HepG2 (cell line): Measurements from ENCODE around the gene P4HTM. TPM values are rescaled to one million over a fixed set of nuclear protein-coding genes. Genes with fewer than 3 reads are reported as not detected.

Source experiments
- ELF4 ChIP-seq: sonication (generic); formaldehyde crosslinking; IDR thresholded peaks from 2 replicates; pipeline ENCODE4 v1.5.0; 2020; ENCODE audit warnings: missing genetic modification reagents, mild to moderate bottlenecking, moderate library complexity, borderline replicate concordance
- FOXJ3 ChIP-seq: sonication (generic); formaldehyde crosslinking; IDR thresholded peaks from 2 replicates; pipeline ENCODE4 v1.4.0; 2020; ENCODE audit warnings: missing genetic modification reagents, mild to moderate bottlenecking, borderline replicate concordance
- HDAC2 ChIP-seq: sonication (generic); formaldehyde crosslinking; IDR thresholded peaks from 2 replicates; pipeline ENCODE4 v1.4.0; 2020; ENCODE audit warnings: missing genetic modification reagents
- HIVEP1 ChIP-seq: sonication (generic); formaldehyde crosslinking; IDR thresholded peaks from 2 replicates; pipeline ENCODE4 v1.4.0; 2020; ENCODE audit warnings: mild to moderate bottlenecking, missing genetic modification reagents
- NFIB ChIP-seq: sonication (generic); formaldehyde crosslinking; IDR thresholded peaks from 2 replicates; pipeline ENCODE4 v1.9.0; 2021; ENCODE audit warnings: missing genetic modification reagents, mild to moderate bottlenecking, borderline replicate concordance
- NR2F6 ChIP-seq, 2 experiments: IDR thresholded peaks; 2 replicates each; pipeline ENCODE4 v1.6.1; 2016; ENCODE audit warnings: antibody characterized with exemption in 1 of 2, mild to moderate bottlenecking in 1 of 2
- SMAD1 ChIP-seq: sonication (generic); formaldehyde crosslinking; IDR thresholded peaks from 2 replicates; pipeline ENCODE4 v1.4.0; 2020; ENCODE audit warnings: missing genetic modification reagents, low read depth, mild to moderate bottlenecking, borderline replicate concordance
- SPEN ChIP-seq: sonication (generic); formaldehyde crosslinking; IDR thresholded peaks from 2 replicates; pipeline ENCODE4 v1.5.1; 2020; ENCODE audit warnings: low read depth, mild to moderate bottlenecking, missing genetic modification reagents
- ZBTB38 ChIP-seq: sonication (generic); formaldehyde crosslinking; IDR thresholded peaks from 2 replicates; pipeline ENCODE4 v1.5.1; 2020; ENCODE audit warnings: mild to moderate bottlenecking, missing genetic modification reagents
- ZNF18 ChIP-seq: sonication (generic); formaldehyde crosslinking; IDR thresholded peaks from 2 replicates; pipeline ENCODE4 v1.8.0; 2022; ENCODE audit warnings: mild to moderate bottlenecking, missing genetic modification reagents; ENCODE audit not compliant: insufficient replicate concordance
- ZNF264 ChIP-seq: sonication (generic); formaldehyde crosslinking; IDR thresholded peaks from 2 replicates; pipeline ENCODE4 v1.4.0; 2020; ENCODE audit warnings: missing genetic modification reagents
- ZNF337 ChIP-seq: sonication (generic); formaldehyde crosslinking; IDR thresholded peaks from 2 replicates; pipeline ENCODE4 v1.5.1; 2020; ENCODE audit warnings: missing genetic modification reagents, low read depth, mild to moderate bottlenecking, borderline replicate concordance
- ZNF570 ChIP-seq: sonication (generic); formaldehyde crosslinking; IDR thresholded peaks from 2 replicates; pipeline ENCODE4 v1.4.0; 2020; ENCODE audit warnings: mild to moderate bottlenecking, missing genetic modification reagents, borderline replicate concordance
- ZNF576 ChIP-seq: sonication (generic); formaldehyde crosslinking; IDR thresholded peaks from 2 replicates; pipeline ENCODE4 v1.4.0; 2020; ENCODE audit warnings: mild to moderate bottlenecking, missing genetic modification reagents
- ZNF652 ChIP-seq: IDR thresholded peaks from 2 replicates; pipeline ENCODE4 v1.6.1; 2016; ENCODE audit warnings: low read depth, borderline replicate concordance
- ZNF670 ChIP-seq: sonication (generic); formaldehyde crosslinking; IDR thresholded peaks from 2 replicates; pipeline ENCODE4 v1.8.0; 2022; ENCODE audit warnings: mild to moderate bottlenecking, missing genetic modification reagents, borderline replicate concordance
- ZNF713 ChIP-seq: sonication (generic); formaldehyde crosslinking; IDR thresholded peaks from 2 replicates; pipeline ENCODE4 v1.4.0; 2020; ENCODE audit warnings: mild to moderate bottlenecking, missing genetic modification reagents
- ZNF841 ChIP-seq: sonication (generic); formaldehyde crosslinking; IDR thresholded peaks from 2 replicates; pipeline ENCODE4 v1.8.1; 2023; ENCODE audit warnings: missing genetic modification reagents, borderline replicate concordance
- ZUFSP ChIP-seq: sonication (generic); formaldehyde crosslinking; IDR thresholded peaks from 2 replicates; pipeline ENCODE4 v1.9.0; 2021; ENCODE audit warnings: missing genetic modification reagents, mild to moderate bottlenecking, borderline replicate concordance
- polyA plus RNA-seq, 8 experiments: library from polyadenylated mRNA; depleted of rRNA in 3 of 8; stranded (reverse) in 7 of 8; unstranded in 1 of 8; fragments of >200 nt; fragmentation: Illumina TruSeq in 4 of 8; extraction: Trizol in 4 of 8; gene quantifications; 2 replicates each; pipeline versions ENCODE4 v1.2.1 to v1.2.3, GENCODE V29; 2011 to 2016; ENCODE audit warnings: low read depth in 4 of 8, missing spikeins in 1 of 8, mixed read lengths in 1 of 8; ENCODE audit not compliant: insufficient read depth in 1 of 8
- total RNA-seq, 5 experiments: library from RNA; depleted of rRNA; stranded (reverse); fragments of >200 nt; fragmentation: Illumina TruSeq; extraction: Trizol; gene quantifications; 2 replicates each; pipeline ENCODE4 v1.2.3, GENCODE V29; 2016; ENCODE audit warnings: low read depth in 1 of 5
- TF ChIP-seq, protein P1 (sequence below): sonication (generic); formaldehyde crosslinking; IDR thresholded peaks from 2 replicates; pipeline ENCODE4 v1.5.1; 2020; ENCODE audit warnings: mild to moderate bottlenecking, missing genetic modification reagents
- TF ChIP-seq, protein P2 (sequence below): sonication (generic); formaldehyde crosslinking; IDR thresholded peaks from 2 replicates; pipeline ENCODE4 v1.5.0; 2020; ENCODE audit warnings: missing genetic modification reagents

P4HTM gene
- total and polyA plus RNA-seq, 2 of the 13 experiments (the other 11 are each of a cell fraction or from before 2014, with no cell fraction given) = 0.01 TPM; not detected in 1

DNA sequence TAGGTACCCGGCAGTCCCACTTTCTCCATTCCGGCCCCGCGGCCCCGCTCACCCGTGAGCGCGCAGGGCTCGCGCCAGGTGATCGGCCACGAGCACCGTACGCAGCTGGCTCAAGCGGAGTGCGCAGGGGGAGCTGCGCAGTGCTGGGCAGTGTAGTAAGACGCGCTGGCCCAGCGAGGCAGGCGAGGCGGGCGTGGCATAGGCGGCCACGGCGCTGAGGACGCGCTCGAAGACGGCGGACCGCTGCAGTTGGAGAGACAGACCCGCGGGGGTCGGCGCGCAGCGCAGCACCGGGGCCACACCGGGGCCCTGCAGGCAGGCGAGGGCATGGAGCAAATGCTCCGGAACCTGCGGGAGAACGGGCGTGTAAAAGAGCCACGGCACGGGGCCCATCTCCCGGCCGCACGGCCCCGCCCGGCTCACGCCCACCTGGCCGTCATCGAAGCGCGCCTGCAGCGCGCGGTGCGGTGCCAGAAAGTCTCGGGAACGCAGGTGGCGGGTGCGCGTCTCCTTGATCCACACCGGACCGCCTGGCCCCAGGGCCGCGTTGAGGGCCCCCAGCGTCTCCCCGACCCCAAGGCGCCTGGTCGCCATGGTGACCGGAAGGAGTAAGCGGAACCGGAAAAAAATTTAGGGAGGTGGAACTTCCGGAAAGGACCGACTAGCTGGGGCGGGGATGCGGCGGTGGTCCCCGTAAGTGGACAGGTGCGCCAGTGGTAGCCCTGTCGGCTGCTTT, 28.1 kb downstream of the P4HTM start, which contains the start of gene DALRD3 (continued):
- TF ChIP-seq, protein P1, sequence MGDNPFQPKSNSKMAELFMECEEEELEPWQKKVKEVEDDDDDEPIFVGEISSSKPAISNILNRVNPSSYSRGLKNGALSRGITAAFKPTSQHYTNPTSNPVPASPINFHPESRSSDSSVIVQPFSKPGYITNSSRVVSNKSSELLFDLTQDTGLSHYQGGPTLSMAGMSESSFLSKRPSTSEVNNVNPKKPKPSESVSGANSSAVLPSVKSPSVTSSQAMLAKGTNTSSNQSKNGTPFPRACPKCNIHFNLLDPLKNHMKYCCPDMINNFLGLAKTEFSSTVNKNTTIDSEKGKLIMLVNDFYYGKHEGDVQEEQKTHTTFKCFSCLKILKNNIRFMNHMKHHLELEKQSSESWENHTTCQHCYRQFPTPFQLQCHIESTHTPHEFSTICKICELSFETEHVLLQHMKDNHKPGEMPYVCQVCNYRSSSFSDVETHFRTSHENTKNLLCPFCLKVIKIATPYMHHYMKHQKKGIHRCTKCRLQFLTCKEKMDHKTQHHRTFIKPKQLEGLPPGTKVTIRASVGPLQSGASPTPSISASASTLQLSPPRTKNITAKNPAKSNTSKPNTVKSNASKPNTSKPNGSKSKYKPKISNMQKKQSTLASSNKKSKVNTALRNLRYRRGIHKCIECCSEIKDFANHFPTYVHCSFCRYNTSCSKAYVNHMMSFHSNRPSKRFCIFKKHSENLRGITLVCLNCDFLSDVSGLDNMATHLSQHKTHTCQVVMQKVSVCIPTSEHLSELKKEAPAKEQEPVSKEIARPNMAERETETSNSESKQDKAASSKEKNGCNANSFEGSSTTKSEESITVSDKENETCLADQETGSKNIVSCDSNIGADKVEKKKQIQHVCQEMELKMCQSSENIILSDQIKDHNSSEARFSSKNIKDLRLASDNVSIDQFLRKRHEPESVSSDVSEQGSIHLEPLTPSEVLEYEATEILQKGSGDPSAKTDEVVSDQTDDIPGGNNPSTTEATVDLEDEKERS (CRISPR knock-in tag) = peak; percentile 80
- TF ChIP-seq NR2F6 (IDR thresholded peaks at IDR 0.05) = no peak
- TF ChIP-seq NR2F6 (CRISPR knock-in tag; IDR thresholded peaks at IDR 0.05) = peak; percentile 41; the same call in 1 of the 2 replicates
- no peak for TF ChIP-seq NFIB (CRISPR knock-in tag)
- TF ChIP-seq HIVEP1 (CRISPR knock-in tag) = peak; percentile 75; the same call in 1 of the 2 replicates
- no peak for TF ChIP-seq ZNF841 (CRISPR knock-in tag)
- TF ChIP-seq ELF4 (CRISPR knock-in tag) = 0 out of 2 replicates have a peak, but pooled peaks have one; percentile 75
- TF ChIP-seq ZBTB38 = 0 out of 2 replicates have a peak, but pooled peaks have one; percentile 47
- TF ChIP-seq ZNF670 (CRISPR knock-in tag) = peak; percentile 17; the same call in 1 of the 2 replicates
- TF ChIP-seq FOXJ3 (CRISPR knock-in tag) = no peak
- TF ChIP-seq HDAC2 (CRISPR knock-in tag) = peak; percentile 35; the same call in 1 of the 2 replicates
- TF ChIP-seq ZNF18 (CRISPR knock-in tag) = peak; percentile 35
- 0 out of 2 replicates have a peak, but pooled peaks have one; percentile 43 for TF ChIP-seq ZNF713 (CRISPR knock-in tag)
- TF ChIP-seq ZNF570 (CRISPR knock-in tag) = no peak
- no peak for TF ChIP-seq ZNF652 (CRISPR knock-in tag)
- no peak for TF ChIP-seq ZUFSP (CRISPR knock-in tag)
- peak; percentile 36 for TF ChIP-seq SPEN (CRISPR knock-in tag)
- TF ChIP-seq ZNF264 (CRISPR knock-in tag) = no peak
- TF ChIP-seq ZNF337 (CRISPR knock-in tag) = no peak; the same call in 1 of the 2 replicates
- no peak; the same call in 1 of the 2 replicates for TF ChIP-seq ZNF576 (CRISPR knock-in tag)
- TF ChIP-seq, protein P2, sequence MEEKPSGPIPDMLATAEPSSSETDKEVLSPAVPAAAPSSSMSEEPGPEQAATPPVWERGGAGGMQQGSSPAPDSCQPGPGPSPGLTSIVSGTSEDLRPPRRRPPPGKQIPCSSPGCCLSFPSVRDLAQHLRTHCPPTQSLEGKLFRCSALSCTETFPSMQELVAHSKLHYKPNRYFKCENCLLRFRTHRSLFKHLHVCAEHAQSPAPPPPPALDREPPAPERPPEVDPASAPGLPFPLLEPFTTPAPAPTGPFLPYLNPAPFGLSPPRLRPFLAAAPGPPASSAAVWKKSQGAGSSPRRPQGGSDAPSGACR (CRISPR knock-in tag) = peak; percentile 85; the same call in 1 of the 2 replicates
- 0 out of 2 replicates have a peak, but pooled peaks have one; percentile 39 for TF ChIP-seq SMAD1
